PC-3 (cell line): Measurements from ENCODE around the gene HLA-DQA1. TPM values are rescaled to one million over a fixed set of nuclear protein-coding genes. Genes with fewer than 3 reads are reported as not detected.
"Not testable (repeated sequence)": the region's sequence is repeated elsewhere in the genome, so short reads cannot be mapped to it uniquely, and the experiment has no call there.

Experiments used
- ATAC-seq: fragments of 200-7000 bp; cut with Tn5 transposase; 2 replicates; pipeline ENCODE4 v1.9.1; 2020; ENCODE audit warnings: mild to moderate bottlenecking, moderate library complexity
- BruUV-seq: library from RNA; stranded (reverse); fragments of 400-500 nt; replicated peaks from 2 replicates; lab custom pipeline; 2021; lab: Mats Ljungman, UMichigan
- CTCF ChIA-PET: fragments of 300-600 bp; sonication (Branson Sonifier 250); formaldehyde crosslinking; loops from one replicate; lab custom pipeline; 2022; ENCODE audit warnings: antibody characterized with exemption; lab: Charles Lee
- POLR2A ChIA-PET: fragments of 300-600 bp; sonication (Branson Sonifier 250); formaldehyde crosslinking; loops from one replicate; lab custom pipeline; 2022; ENCODE audit warnings: antibody characterized with exemption; ENCODE audit not compliant: unreplicated experiment; lab: Charles Lee
- DNase-seq: peaks from one replicate; pipeline ENCODE4 v3.0.0-alpha.2; 2015
- H2AFZ ChIP-seq: fragments of 300-600 bp; sonication (generic); 2 replicates; pipeline ENCODE4 v1.6.0; 2016; ENCODE audit warnings: antibody characterized with exemption, low read length
- H3F3A ChIP-seq: fragments of 300-600 bp; sonication (generic); one replicate; pipeline ENCODE4 v1.6.0; 2017; ENCODE audit warnings: antibody characterized with exemption, low read length, control low read depth, mild to moderate bottlenecking; ENCODE audit not compliant: unreplicated experiment
- H3K27ac ChIP-seq: fragments of 300-600 bp; sonication (generic); 2 replicates; pipeline ENCODE4 v1.5.1; 2016; ENCODE audit warnings: mild to moderate bottlenecking, low read length
- H3K27me3 ChIP-seq: fragments of 300-600 bp; sonication (generic); 2 replicates; pipeline ENCODE4 v1.6.1; 2016; ENCODE audit warnings: low read length, mixed read lengths
- H3K36me3 ChIP-seq: fragments of 300-600 bp; sonication (generic); 2 replicates; pipeline ENCODE4 v1.6.1; 2016; ENCODE audit warnings: low read depth, mixed run types, low read length, mixed read lengths
- H3K4me1 ChIP-seq: fragments of 300-600 bp; sonication (generic); 2 replicates; pipeline ENCODE4 v1.5.1; 2016; ENCODE audit warnings: low read length; ENCODE audit not compliant: insufficient read depth
- H3K4me2 ChIP-seq: fragments of 300-600 bp; sonication (generic); 2 replicates; pipeline ENCODE4 v1.6.0; 2016; ENCODE audit warnings: low read length
- H3K4me3 ChIP-seq: fragments of 300-600 bp; sonication (generic); 2 replicates; pipeline ENCODE4 v1.5.1; 2016; ENCODE audit warnings: mild to moderate bottlenecking, low read length, mixed read lengths
- H3K79me2 ChIP-seq: fragments of 300-600 bp; sonication (generic); 2 replicates; pipeline ENCODE4 v1.6.1; 2017; ENCODE audit warnings: low read length, mixed read lengths
- H3K9ac ChIP-seq: fragments of 300-600 bp; sonication (generic); 2 replicates; pipeline ENCODE4 v1.6.0; 2016; ENCODE audit warnings: mild to moderate bottlenecking, low read length
- H3K9me2 ChIP-seq: fragments of 300-600 bp; sonication (generic); replicated peaks from 2 replicates; pipeline ENCODE4 v1.6.1; 2016; ENCODE audit warnings: mixed run types, low read length, mixed read lengths
- H3K9me3 ChIP-seq: fragments of 300-600 bp; sonication (generic); 2 replicates; pipeline ENCODE4 v1.6.1; 2016; ENCODE audit warnings: low read length, mixed read lengths
- H4K20me1 ChIP-seq: fragments of 300-600 bp; sonication (generic); 2 replicates; pipeline ENCODE4 v1.6.1; 2016; ENCODE audit warnings: low read length, mixed read lengths
- EZH2 ChIP-seq: fragments of 300-600 bp; sonication (generic); IDR thresholded peaks from one replicate; pipeline ENCODE4 v1.6.1; 2017; ENCODE audit warnings: antibody characterized with exemption, mild to moderate bottlenecking, low read length; ENCODE audit not compliant: unreplicated experiment
- EZH2phosphoT487 ChIP-seq: fragments of 300-600 bp; sonication (generic); IDR thresholded peaks from 2 replicates; pipeline ENCODE4 v1.6.1; 2018; ENCODE audit warnings: mild to moderate bottlenecking, antibody characterized with exemption, low read length, borderline replicate concordance
- intact Hi-C: fragments of 100-400 bp; cut with micrococcal nuclease; formaldehyde crosslinking; loops from 2 replicates; pipeline ENCODE4 v1.9.0; 2023
- total RNA-seq: library from RNA; depleted of rRNA; stranded (reverse); fragments of >200 nt; gene quantifications from 2 replicates; pipeline ENCODE4 v1.2.3, GENCODE V29; 2014
- TF ChIP-seq, protein P1 (sequence below): fragments of 300-600 bp; sonication (generic); conservative IDR thresholded peaks from 2 replicates; pipeline ENCODE4 v1.5.1; 2017; ENCODE audit warnings: antibody characterized with exemption, low read depth, mild to moderate bottlenecking, low read length

The HLA-DQA1 gene
- total RNA-seq, 1 experiment from 2014 or later: not detected

- Histone ChIP-seq H3F3A (no peaks in the 10 kb centered on the region), H3K9ac (no peak overlapping the region), H4K20me1 (no peaks in the 10 kb centered on the region), H3K27ac (no peak overlapping the region), H3K4me3 (no peak overlapping the region), H3K4me1 (no peaks in the 10 kb centered on the region), H3K9me2 (no peaks in the 10 kb centered on the region), H2AFZ (no peak overlapping the region), H3K27me3 (peaks cover 12% of the 10 kb centered on the region; the same call in 1 of the 2 replicates), H3K4me2 (no peak overlapping the region), H3K79me2 (no peaks in the 10 kb centered on the region), H3K36me3 (no peaks in the 10 kb centered on the region), H3K9me3 (no peaks in the 10 kb centered on the region)
- TF ChIP-seq, protein P1, sequence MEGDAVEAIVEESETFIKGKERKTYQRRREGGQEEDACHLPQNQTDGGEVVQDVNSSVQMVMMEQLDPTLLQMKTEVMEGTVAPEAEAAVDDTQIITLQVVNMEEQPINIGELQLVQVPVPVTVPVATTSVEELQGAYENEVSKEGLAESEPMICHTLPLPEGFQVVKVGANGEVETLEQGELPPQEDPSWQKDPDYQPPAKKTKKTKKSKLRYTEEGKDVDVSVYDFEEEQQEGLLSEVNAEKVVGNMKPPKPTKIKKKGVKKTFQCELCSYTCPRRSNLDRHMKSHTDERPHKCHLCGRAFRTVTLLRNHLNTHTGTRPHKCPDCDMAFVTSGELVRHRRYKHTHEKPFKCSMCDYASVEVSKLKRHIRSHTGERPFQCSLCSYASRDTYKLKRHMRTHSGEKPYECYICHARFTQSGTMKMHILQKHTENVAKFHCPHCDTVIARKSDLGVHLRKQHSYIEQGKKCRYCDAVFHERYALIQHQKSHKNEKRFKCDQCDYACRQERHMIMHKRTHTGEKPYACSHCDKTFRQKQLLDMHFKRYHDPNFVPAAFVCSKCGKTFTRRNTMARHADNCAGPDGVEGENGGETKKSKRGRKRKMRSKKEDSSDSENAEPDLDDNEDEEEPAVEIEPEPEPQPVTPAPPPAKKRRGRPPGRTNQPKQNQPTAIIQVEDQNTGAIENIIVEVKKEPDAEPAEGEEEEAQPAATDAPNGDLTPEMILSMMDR: no peak
- TF ChIP-seq EZH2 (no peak), EZH2phosphoT487 (no peak)
- no TSS peak for BruUV-seq
- ChIA-PET CTCF (no interaction called here), POLR2A (no interaction called here)
- DNase-seq (no peak), ATAC-seq (no peak)
- intact Hi-C loops: no loop called here
Observed at GRCh38 chr6:32655203-32655710, 18.1 kb downstream of the HLA-DQA1 start.

DNA sequence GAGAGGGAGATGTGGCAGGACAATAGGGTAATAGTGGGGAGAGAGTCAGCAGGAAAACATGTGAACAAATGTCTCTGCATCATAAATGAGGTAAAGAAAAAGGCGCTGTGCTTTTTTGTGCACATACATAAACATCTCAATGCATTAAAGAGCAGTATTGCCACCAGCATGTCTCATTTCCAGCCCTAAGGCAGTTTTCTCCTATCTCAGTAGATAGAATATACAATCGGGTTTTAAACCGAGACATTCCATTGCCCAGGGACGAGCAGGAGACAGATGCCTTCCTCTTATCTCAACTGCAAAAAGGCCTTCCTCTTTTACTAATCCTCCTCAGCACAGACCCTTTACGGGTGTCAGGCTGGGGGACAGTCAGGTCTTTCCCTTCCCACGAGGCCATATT is 20.1 kb downstream of the HLA-DQA1 start:
- H3K4me3 ChIP-seq, H3K9me2 ChIP-seq, H3K9ac ChIP-seq, H2AFZ ChIP-seq, DNase-seq, CTCF ChIA-PET, H3K79me2 ChIP-seq, intact Hi-C loops, H3K27ac ChIP-seq, POLR2A ChIA-PET, H4K20me1 ChIP-seq, H3K9me3 ChIP-seq, H3K4me1 ChIP-seq, H3K4me2 ChIP-seq, ATAC-seq, H3F3A ChIP-seq, BruUV-seq, H3K36me3 ChIP-seq: not testable (repeated sequence)
- peaks cover 12% of the 10 kb centered on the region; the same call in 1 of the 2 replicates for H3K27me3 ChIP-seq

- H4K20me1 ChIP-seq, H3K79me2 ChIP-seq, ATAC-seq, DNase-seq, POLR2A ChIA-PET, H3K9me2 ChIP-seq, H3K4me3 ChIP-seq, H3K4me1 ChIP-seq, H3K36me3 ChIP-seq, H3K9ac ChIP-seq, H2AFZ ChIP-seq, intact Hi-C loops, H3K9me3 ChIP-seq, H3K4me2 ChIP-seq, BruUV-seq, CTCF ChIA-PET, H3F3A ChIP-seq, H3K27ac ChIP-seq: not testable (repeated sequence)
- H3K27me3 ChIP-seq: peaks cover 16% of the 10 kb centered on the region; the same call in 1 of the 2 replicates
Observed at GRCh38 chr6:32657819-32658218, 20.6 kb downstream of the HLA-DQA1 start.
